Fibroblast of lung (primary cell): Measurements from ENCODE around the gene RFTN2.

Experiments
- CTCF ChIP-seq, 2 donors: IDR thresholded peaks in 1 of 2; conservative IDR thresholded peaks in 1 of 2; 1 replicate in 1 of 2; 2 replicates in 1 of 2; pipeline ENCODE4 v1.5.1; 2011 to 2012; ENCODE audit warnings: low read length in 2 of 2, control low read depth in 1 of 2, inconsistent platforms in 1 of 2, low read depth in 1 of 2, mild to moderate bottlenecking in 1 of 2
- EZH2 ChIP-seq: IDR thresholded peaks from 2 replicates; pipeline ENCODE4 v1.5.1; 2012; ENCODE audit warnings: low read length, control low read depth, mild to moderate bottlenecking; ENCODE audit errors: missing control alignments

- TF ChIP-seq CTCF (conservative IDR thresholded peaks at IDR 0.05 in 1 of 2, IDR thresholded peaks at IDR 0.05 in 1 of 2; ENCODE audit: low read depth in 1 of 2, low read length in 2 of 2) (no peak), EZH2 (no peak)
These were observed 47.3 kb downstream of the RFTN2 start for GRCh38 chr2:197628043-197628500.
